ENCODE measurements around the gene AKR1B15. TPM values are rescaled to one million over a fixed set of nuclear protein-coding genes. Genes with fewer than 3 reads are reported as not detected.

AKR1B15 gene
- total and polyA plus RNA-seq, 9 of the 15 experiments (the other 6 are each of a cell fraction or from before 2014, with no cell fraction given): not detected

DNA sequence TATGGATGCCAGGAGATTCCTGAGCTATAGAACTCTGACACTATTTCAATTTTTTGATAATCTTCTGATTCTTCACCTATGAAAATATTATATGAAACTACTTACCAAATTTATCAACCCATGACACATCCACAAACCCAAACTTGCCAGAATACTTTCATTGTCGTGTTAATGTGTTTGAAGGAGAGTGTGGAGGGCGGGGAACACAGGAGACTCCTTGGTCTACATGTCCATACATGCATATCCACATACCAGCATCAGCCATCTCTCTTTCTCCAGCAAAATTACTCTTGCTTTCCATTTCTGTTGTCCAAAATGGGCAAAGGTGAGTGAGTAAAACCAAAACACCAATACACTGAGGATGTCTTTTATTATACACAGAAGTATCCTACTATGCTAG lies 74.3 kb downstream of the AKR1B15 start:
- 3% methylated on average over 2 of the region's 2 CpGs for WGBS (ENCODE audit: insufficient coverage, low coverage, missing lambda C conversion rate)
- no peak for DNase-seq (ENCODE audit: extremely low read depth in 1 of 4, low spot score in 3 of 4)
- POLR2A ChIA-PET: interaction anchor here (0.6 to 0.7 kb wide), 2 partner anchors 526 to 1364 kb away, joined by 3 to 4 read pairs; no protein-coding TSS in a partner anchor
- Histone ChIP-seq H4K20me1 (replicated peaks; ENCODE audit: control insufficient read depth, insufficient read depth, low read length) (no peaks in the 10 kb centered on the region), H3K9me3 (replicated peaks; ENCODE audit: control insufficient read depth, insufficient read depth, low read depth, low read length) (no peaks in the 10 kb centered on the region), H3K4me1 (replicated peaks in 1 of 2; ENCODE audit: control insufficient read depth in 2 of 2, insufficient read depth in 2 of 2, low read length in 2 of 2) (no peaks in the 10 kb centered on the region), H3K9ac (ENCODE audit: insufficient read depth in 1 of 2, low read depth in 2 of 2, low read length in 2 of 2) (no peak overlapping the region), H3K27ac (ENCODE audit: extremely low read depth, low read depth, low read length) (no peak overlapping the region), H3K27me3 (ENCODE audit: control insufficient read depth in 2 of 2, insufficient read depth in 2 of 2, low read length in 2 of 2) (peaks cover 0 to 5% of the 10 kb centered on the region in 2 experiments; a peak in 2 of 5 replicates), H2AFZ (ENCODE audit: low read depth, low read length) (no peak overlapping the region), H3K4me3 (no peak overlapping the region), H3K9me1 (ENCODE audit: control insufficient read depth, insufficient read depth, low read length) (no peaks in the 10 kb centered on the region), H3K4me2 (ENCODE audit: insufficient read depth, low read length) (no peak overlapping the region), H3K36me3 (ENCODE audit: control insufficient read depth, insufficient read depth, low read length) (no peaks in the 10 kb centered on the region), H3K79me2 (ENCODE audit: control insufficient read depth, insufficient read depth, low read length) (no peaks in the 10 kb centered on the region)
- intact Hi-C loops (cut with micrococcal nuclease): no loop called here
- BruUV-seq (replicated peaks): no TSS peak
- FAIRE-seq: no peak
- CTCF ChIA-PET (ENCODE audit: low intra/inter-chr PET ratio): no interaction called here
- no peak for ATAC-seq
- in situ Hi-C loops (cut with MboI): no loop called here
- TF ChIP-seq EP300 (IDR thresholded peaks at IDR 0.05; ENCODE audit: low read length) (no peak), RAD21 (CRISPR knock-in tag; conservative IDR thresholded peaks at IDR 0.05 in 1 of 2, IDR thresholded peaks at IDR 0.05 in 1 of 2) (no peak), PCBP1 (IDR thresholded peaks at IDR 0.05; ENCODE audit: low read depth, low read length, poor library complexity, severe bottlenecking) (no peak), POLR2B (IDR thresholded peaks at IDR 0.05; ENCODE audit: low read depth, partially characterized antibody) (no peak), GABPA (tag; conservative IDR thresholded peaks at IDR 0.05; ENCODE audit: low read depth) (no peak), CBFA2T3 (IDR thresholded peaks at IDR 0.05) (no peak), ZNF589 (CRISPR knock-in tag; IDR thresholded peaks at IDR 0.05; ENCODE audit: low read depth) (no peak), BCOR (IDR thresholded peaks at IDR 0.05) (no peak), KAT2B (IDR thresholded peaks at IDR 0.05; ENCODE audit: low read depth, low read length) (no peak), ETS2 (tag; IDR thresholded peaks at IDR 0.05; ENCODE audit: borderline replicate concordance, poor library complexity, severe bottlenecking) (no peak), MIER1 (IDR thresholded peaks at IDR 0.05; ENCODE audit: low read depth) (no peak), FOS (IDR thresholded peaks at IDR 0.05; ENCODE audit: extremely low read depth, insufficient read length) (no peak), MXI1 (IDR thresholded peaks at IDR 0.05; ENCODE audit: low read depth, low read length) (no peak), U2AF2 (optimal IDR thresholded peaks at IDR 0.05; ENCODE audit: low read depth, low read length) (no peak), ZBED1 (IDR thresholded peaks at IDR 0.05) (no peak)
- TF ChIP-seq, protein P1, sequence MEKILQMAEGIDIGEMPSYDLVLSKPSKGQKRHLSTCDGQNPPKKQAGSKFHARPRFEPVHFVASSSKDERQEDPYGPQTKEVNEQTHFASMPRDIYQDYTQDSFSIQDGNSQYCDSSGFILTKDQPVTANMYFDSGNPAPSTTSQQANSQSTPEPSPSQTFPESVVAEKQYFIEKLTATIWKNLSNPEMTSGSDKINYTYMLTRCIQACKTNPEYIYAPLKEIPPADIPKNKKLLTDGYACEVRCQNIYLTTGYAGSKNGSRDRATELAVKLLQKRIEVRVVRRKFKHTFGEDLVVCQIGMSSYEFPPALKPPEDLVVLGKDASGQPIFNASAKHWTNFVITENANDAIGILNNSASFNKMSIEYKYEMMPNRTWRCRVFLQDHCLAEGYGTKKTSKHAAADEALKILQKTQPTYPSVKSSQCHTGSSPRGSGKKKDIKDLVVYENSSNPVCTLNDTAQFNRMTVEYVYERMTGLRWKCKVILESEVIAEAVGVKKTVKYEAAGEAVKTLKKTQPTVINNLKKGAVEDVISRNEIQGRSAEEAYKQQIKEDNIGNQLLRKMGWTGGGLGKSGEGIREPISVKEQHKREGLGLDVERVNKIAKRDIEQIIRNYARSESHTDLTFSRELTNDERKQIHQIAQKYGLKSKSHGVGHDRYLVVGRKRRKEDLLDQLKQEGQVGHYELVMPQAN (IDR thresholded peaks at IDR 0.05; ENCODE audit: borderline replicate concordance): no peak

Measured in K562 (cell line).